DOHH2 (cell line): Measurements from ENCODE around the gene PRR9.

Source experiments
- EZH2phosphoT487 ChIP-seq: fragments of 200-600 bp; sonication (generic); IDR thresholded peaks from 2 replicates; pipeline ENCODE4 v1.6.1; 2017; ENCODE audit warnings: borderline replicate concordance, mild to moderate bottlenecking, antibody characterized with exemption, low read length, moderate library complexity, mixed read lengths
- TF ChIP-seq, protein P1 (sequence below): fragments of 200-600 bp; sonication (generic); IDR thresholded peaks from one replicate; pipeline ENCODE4 v1.5.1; 2014; ENCODE audit warnings: antibody characterized with exemption, mild to moderate bottlenecking, low read depth, low read length; ENCODE audit not compliant: poor library complexity, severe bottlenecking

DNA sequence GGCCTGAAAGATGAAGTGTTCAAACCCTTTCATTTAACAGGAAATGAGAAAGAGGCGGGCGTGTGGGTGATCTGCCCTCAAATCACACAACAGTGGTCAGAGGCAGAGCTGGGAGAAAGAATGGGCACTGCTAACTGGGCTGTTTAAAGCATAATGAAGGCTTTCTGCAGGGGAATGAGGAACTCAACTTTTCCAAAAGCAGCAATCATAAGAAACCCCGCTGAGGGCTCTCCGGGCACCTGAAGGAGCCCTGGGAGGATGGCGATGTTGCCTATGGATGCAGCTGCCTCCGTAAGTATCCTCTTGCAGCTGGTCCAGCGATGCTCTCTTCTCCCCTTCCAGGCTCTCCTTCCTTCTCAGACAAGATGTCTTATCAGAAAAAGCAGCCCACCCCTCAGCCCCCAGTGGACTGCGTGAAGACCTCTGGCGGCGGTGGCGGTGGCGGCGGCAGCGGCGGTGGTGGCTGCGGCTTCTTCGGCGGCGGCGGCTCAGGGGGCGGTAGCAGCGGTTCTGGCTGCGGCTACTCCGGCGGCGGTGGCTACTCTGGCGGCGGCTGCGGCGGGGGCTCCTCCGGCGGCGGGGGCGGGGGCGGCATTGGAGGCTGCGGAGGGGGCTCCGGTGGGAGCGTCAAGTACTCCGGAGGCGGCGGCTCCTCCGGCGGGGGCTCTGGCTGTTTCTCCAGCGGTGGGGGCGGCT lies 43.3 kb downstream of the PRR9 start:
- TF ChIP-seq, protein P1, sequence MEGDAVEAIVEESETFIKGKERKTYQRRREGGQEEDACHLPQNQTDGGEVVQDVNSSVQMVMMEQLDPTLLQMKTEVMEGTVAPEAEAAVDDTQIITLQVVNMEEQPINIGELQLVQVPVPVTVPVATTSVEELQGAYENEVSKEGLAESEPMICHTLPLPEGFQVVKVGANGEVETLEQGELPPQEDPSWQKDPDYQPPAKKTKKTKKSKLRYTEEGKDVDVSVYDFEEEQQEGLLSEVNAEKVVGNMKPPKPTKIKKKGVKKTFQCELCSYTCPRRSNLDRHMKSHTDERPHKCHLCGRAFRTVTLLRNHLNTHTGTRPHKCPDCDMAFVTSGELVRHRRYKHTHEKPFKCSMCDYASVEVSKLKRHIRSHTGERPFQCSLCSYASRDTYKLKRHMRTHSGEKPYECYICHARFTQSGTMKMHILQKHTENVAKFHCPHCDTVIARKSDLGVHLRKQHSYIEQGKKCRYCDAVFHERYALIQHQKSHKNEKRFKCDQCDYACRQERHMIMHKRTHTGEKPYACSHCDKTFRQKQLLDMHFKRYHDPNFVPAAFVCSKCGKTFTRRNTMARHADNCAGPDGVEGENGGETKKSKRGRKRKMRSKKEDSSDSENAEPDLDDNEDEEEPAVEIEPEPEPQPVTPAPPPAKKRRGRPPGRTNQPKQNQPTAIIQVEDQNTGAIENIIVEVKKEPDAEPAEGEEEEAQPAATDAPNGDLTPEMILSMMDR, result no peak
- TF ChIP-seq EZH2phosphoT487, result no peak
